NCI-H2081 (cell line): ENCODE data around the gene TMEM115.

ENCODE experiments used
- DNase-seq, 2 experiments: peaks; one replicate each; lab custom pipeline; 2025; lab: John Stamatoyannopoulos, UW

The TMEM115 gene

GRCh38 chr3:50375258-50375931, 16.1 kb upstream of the TMEM115 start:
- DNase-seq, result no peak

DNA sequence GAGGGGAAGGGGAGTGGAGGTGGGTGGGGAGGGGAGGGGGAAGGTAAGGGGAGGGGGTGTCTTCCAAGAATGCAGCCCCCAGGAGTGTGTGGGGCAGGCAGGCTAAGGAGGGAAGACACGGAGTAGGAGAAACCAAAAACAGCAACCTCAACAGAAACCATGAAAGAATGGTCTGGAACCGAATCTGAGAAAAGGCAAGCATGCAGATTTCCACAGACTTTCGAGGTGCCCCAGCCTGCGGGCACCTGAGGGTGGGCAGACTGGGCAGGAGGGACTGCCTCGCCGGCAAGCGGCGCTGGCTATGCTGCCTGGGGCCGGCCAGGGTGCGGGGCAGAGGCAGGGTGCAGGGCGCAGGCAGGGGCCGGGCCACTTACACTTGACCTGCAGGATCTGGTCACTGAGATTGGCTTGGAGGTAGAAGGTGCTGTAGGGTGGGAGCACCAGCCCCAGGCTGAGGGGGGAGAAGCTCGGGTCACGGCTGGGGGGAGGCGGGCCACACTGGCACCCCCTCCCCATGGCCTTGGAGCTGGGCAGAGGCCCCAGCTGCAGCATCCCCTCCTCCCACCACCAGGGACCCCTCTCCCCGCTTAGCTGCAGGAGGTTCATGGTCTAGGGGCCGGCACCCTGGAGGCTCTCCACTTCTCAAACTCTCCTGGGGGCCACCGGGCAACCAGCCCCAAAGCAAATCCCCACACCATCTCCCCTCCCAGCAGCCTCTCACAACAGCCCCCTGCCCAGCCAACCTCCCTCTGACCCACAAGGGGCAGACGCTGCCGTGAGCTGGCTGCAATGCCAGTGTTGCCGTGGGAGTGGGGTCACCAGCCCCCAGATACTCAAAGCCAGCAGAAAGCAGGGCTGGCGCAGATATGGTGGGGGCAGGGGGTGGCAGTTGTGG, 15.3 kb upstream of the TMEM115 start:
- DNase-seq, result no peak

DNA sequence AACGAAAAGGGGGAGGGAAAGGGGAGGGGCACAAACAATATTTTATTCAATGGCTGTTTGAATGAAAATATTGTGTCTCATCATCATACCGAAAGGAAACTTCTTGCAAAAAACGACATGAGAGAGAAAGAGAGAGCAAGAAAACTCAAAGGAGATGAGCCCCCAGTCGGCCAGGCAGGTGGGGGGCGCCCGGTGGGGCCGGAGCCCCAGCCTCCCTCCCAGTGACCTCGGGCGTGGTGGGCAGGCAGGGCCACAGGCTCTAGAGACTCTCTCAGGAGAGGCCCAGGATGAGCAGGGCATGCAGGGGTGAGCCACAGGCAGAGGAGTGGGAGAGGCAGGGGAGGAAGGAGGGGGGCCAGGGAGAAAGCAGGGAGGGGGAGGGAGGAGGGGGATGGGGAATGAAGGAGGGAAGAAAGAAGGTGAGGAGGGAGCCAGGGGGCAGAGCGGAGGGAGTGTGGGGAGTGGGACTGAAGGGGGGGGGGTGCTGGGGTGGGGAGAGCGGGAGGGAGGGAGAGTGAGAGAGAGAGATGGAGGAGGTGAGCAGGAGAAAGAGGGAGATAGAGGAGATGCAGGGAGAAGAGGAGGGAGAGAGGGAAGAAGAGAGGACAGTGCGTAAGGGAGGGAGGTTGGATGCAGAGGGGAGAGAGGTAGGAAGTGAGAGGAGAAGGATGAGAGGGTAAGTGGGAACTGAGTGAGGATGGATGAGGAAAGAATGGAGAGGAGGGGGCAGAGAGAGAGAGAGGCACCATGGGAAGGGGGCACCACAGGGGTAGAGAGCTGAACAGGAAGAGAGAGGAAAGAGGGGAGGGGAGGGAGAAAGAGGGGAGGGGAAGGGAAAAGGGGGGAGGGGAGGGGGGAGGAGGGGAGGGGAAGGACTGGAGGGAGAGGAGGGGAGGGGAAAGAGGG, 14.1 kb upstream of the TMEM115 start:
- DNase-seq, result no peak

- DNase-seq, result no peak
Measured at GRCh38 chr3:50372349-50372748, 13.0 kb upstream of the TMEM115 start.

DNA sequence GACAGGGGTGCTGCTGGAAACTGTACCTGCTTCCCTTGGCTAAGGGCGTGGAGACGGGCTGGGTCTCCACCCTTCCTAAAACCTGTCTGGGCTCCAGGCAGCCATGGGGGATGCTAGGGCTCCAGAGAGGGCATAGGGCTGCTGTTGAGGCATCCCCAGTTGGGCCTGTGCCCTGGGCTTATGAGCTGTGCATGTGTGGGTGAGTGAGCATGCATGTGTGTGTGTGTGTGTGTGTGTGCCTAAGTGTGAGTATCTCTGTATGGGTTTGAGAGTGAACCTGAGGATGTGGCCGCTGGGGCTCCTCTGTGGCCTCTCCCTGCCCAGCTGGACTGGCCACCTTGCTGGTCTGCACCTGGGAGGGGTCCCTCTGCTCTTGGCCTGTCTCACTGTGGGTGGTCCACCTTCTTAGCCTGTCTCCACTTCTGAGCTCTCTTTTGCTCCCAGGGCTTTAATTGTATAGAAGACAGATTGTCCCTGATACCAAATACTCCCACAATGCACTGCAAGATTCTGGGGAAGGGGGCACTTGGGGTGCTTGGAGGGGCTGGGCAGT, 11.9 kb upstream of the TMEM115 start:
- no peak for DNase-seq

GRCh38 chr3:50370594-50370993, 11.3 kb upstream of the TMEM115 start:
- peak; percentile 23 to 57 for DNase-seq

GRCh38 chr3:50369012-50369670, 9.8 kb upstream of the TMEM115 start:
- no peak for DNase-seq

DNA sequence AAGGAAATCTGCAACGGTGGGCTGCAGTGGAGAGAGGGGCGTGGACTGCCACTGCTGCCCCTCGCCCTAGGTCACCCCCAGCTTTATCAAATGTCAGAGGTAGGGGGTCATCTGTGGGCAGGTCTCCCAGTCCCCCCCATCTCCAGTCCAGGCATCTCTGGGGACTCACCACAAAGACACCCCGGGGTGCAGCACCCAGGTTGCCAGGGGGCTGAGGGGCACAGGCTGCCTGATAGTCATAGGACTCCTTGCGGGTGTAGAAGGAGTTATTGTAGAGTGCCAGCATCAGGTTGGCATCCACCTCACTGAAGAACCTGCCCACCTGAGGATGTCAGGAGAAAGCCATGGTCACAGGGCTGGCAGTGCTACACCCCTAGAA, 6.5 kb upstream of the TMEM115 start:
- no peak for DNase-seq

DNA sequence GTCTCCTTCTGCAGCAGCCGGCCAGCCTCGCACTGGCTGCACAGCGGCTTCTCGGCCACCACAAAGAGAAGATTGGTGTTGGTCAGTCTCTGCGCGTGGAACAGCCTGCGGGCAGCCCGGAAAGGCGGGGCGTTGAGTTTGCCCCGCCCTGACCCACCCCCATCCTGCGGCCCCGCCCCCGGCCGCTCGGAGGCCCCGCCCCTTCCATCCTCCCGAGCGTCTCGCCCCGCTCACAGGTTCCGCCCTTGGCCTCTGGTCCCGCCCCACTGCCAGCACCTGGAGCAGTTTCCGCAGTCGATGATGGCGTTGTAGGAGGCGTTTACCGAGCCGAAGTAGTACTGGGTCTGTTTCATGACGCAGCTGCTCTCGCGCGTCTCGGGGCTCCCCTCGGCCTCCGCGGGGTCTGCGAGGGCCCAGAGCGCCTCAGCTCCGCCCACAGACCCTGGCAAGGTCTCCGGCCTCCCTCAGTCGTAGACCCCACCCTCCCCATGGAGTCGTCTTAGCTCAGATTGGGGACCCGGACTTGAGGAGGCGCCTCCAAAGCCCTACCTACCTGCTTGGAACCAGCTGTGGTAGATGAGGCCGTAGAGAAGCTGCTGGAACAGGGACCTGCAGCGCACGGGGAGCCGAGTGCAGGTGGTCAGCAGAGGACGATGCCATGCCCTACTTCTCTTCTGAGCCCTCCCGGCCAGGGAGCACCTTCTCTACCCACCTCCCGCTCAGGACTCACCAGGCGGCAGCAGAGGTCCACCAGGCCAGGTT, 5.9 kb upstream of the TMEM115 start:
- peak; percentile 77 to 81 for DNase-seq

- DNase-seq, result no peak
Measured at GRCh38 chr3:50364573-50365079, 5.3 kb upstream of the TMEM115 start.

- DNase-seq, result no peak
Measured at GRCh38 chr3:50359760-50360110, 414 bp upstream of the TMEM115 start.

DNA sequence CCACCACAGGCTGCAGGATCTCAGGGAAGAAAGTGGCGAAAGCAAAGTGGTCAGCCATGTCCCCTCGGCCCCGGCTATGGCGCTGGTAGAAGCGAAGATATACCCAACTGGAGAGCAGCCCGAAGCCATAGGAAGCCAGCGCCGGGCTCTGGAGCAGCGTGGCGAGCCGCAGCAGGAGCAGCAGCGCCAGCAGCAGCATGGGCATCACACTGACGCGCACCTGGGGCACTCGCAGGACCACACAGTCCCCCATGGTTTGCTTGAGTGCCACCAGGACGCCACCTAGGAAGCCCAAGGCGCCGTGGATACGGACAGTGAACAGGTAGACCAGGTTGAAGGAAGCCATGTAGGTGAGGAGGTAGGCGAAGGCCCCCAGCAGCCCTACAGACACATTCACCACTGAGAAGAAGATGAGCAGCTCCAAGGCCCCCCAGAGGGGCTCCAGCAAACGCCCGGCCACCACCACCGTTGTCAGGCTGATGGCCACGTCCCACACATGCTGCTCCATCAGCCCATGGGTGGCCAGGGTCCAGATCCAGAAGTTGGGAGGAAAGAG, 888 bp downstream of the TMEM115 start:
- no peak for DNase-seq

DNA sequence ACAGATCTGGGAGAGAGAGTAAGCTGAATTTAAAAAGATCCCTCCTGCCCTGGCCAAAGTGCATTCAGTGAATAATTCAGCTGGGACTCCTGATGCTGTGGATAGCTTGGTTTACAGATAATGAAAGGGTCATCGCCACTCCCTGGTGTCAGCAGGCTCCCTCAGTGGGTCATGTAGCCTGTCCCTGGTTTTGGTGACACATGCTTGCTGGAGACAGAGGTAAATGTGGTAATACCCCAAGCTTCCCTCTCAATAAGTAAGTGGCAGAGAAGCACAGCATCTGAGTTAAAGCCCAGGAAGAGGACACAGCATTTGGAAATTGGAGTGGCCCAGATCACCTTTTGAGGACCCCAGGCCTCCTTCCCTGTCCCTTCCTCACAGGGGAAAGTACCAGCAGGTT, 1.8 kb downstream of the TMEM115 start:
- DNase-seq, result no peak

- DNase-seq, result no peak
Measured at GRCh38 chr3:50356553-50356952, 2.8 kb downstream of the TMEM115 start.

- DNase-seq, result no peak
Measured at GRCh38 chr3:50355829-50356552, 3.3 kb downstream of the TMEM115 start.

GRCh38 chr3:50354850-50355249, 4.5 kb downstream of the TMEM115 start:
- DNase-seq, result no peak

GRCh38 chr3:50354186-50354764, 5.0 kb downstream of the TMEM115 start:
- DNase-seq, result no peak

GRCh38 chr3:50353245-50354004, 5.9 kb downstream of the TMEM115 start:
- DNase-seq, result no peak

GRCh38 chr3:50352781-50353180, 6.5 kb downstream of the TMEM115 start:
- no peak for DNase-seq
